Endothelial cell of umbilical vein (primary cell): Measurements from ENCODE around the gene IQGAP2. TPM values are rescaled to one million over a fixed set of nuclear protein-coding genes. Genes with fewer than 3 reads are reported as not detected.

Source experiments
- BruUV-seq: library from RNA; stranded (reverse); fragments of 400-500 nt; replicated peaks from 2 replicates; lab custom pipeline; 2021; lab: Mats Ljungman, UMichigan
- CTCF ChIA-PET: fragments of 300-600, 350-600 bp; sonication (Branson Sonifier 250); formaldehyde crosslinking; loops from one replicate; lab custom pipeline; 2021; ENCODE audit warnings: antibody characterized with exemption, inconsistent platforms; lab: Charles Lee
- POLR2A ChIA-PET: fragments of 300-600, 350-600 bp; sonication (Branson Sonifier 250); formaldehyde crosslinking; loops from one replicate; lab custom pipeline; 2021; ENCODE audit warnings: antibody characterized with exemption, inconsistent platforms; lab: Charles Lee
- DNase-seq: peaks from one replicate; pipeline ENCODE4 v3.0.0-alpha.2; 2011; ENCODE audit warnings: low read depth, low spot score
- FAIRE-seq: peaks from 2 replicates; lab custom pipeline; 2011; peaks lifted over from hg19 to GRCh38; lab: Jason Lieb, UNC
- H2AFZ ChIP-seq: 2 replicates; pipeline ENCODE4 v1.6.0; 2012; ENCODE audit warnings: low read depth, low read length, control low read depth, inconsistent platforms
- H3K27ac ChIP-seq: 2 replicates; pipeline ENCODE4 v1.5.1; 2011; ENCODE audit warnings: low read depth, mild to moderate bottlenecking, control low read depth, low read length, moderate library complexity; ENCODE audit not compliant: insufficient read depth
- H3K27me3 ChIP-seq, 2 experiments: 2 replicates each; pipeline versions ENCODE4 v1.6.0 to v1.6.1; 2011; ENCODE audit warnings: low read length in 2 of 2, mixed read lengths in 1 of 2; ENCODE audit not compliant: control insufficient read depth in 2 of 2, insufficient read depth in 2 of 2
- H3K36me3 ChIP-seq, 2 experiments: 2 replicates in 1 of 2; 3 replicates in 1 of 2; pipeline ENCODE4 v1.5.1; 2011; ENCODE audit warnings: low read length in 2 of 2, mild to moderate bottlenecking in 1 of 2, moderate library complexity in 1 of 2; ENCODE audit not compliant: control insufficient read depth in 2 of 2, insufficient read depth in 2 of 2; ENCODE audit errors: extremely low read depth in 1 of 2
- H3K4me1 ChIP-seq: 3 replicates; pipeline ENCODE4 v1.5.1; 2011; ENCODE audit warnings: mild to moderate bottlenecking, low read length; ENCODE audit not compliant: control insufficient read depth, insufficient read depth; ENCODE audit errors: extremely low read depth
- H3K4me2 ChIP-seq: 2 replicates; pipeline ENCODE4 v1.6.1; 2011; ENCODE audit warnings: low read length, control low read depth, mixed read lengths; ENCODE audit not compliant: insufficient read depth
- H3K4me3 ChIP-seq, 3 experiments: fragments of 200-600 bp in 1 of 3; sonication (generic), shearing (Covaris generic) in 1 of 3; replicated peaks in 1 of 3; 2 replicates each; pipeline ENCODE4 v1.5.1; 2011 to 2016; ENCODE audit warnings: control low read depth in 3 of 3, low read length in 3 of 3, mild to moderate bottlenecking in 2 of 3, inconsistent platforms in 1 of 3, low read depth in 1 of 3, moderate library complexity in 1 of 3; ENCODE audit not compliant: insufficient read depth in 1 of 3
- H3K79me2 ChIP-seq: 2 replicates; pipeline ENCODE4 v1.6.0; 2012; ENCODE audit warnings: low read length, inconsistent platforms; ENCODE audit not compliant: control insufficient read depth, insufficient read depth
- H3K9ac ChIP-seq: replicated peaks from 2 replicates; pipeline ENCODE3; 2011; ENCODE audit warnings: low read length, control low read depth; ENCODE audit not compliant: insufficient read depth; ENCODE audit errors: extremely low read depth
- H3K9me1 ChIP-seq: replicated peaks from 3 replicates; pipeline ENCODE4 v1.6.0; 2011; ENCODE audit warnings: mild to moderate bottlenecking, low read length; ENCODE audit not compliant: control insufficient read depth, insufficient read depth; ENCODE audit errors: extremely low read depth
- H3K9me3 ChIP-seq: replicated peaks from 2 replicates; pipeline ENCODE4 v1.5.1; 2012; ENCODE audit warnings: low read length, inconsistent platforms; ENCODE audit not compliant: control insufficient read depth, insufficient read depth
- H4K20me1 ChIP-seq: replicated peaks from 2 replicates; pipeline ENCODE3; 2011; ENCODE audit warnings: mild to moderate bottlenecking, low read length; ENCODE audit not compliant: control insufficient read depth, insufficient read depth; ENCODE audit errors: extremely low read depth
- EZH2 ChIP-seq: IDR thresholded peaks from 2 replicates; pipeline ENCODE4 v1.6.1; 2012; ENCODE audit warnings: borderline replicate concordance, low read depth, mild to moderate bottlenecking, moderate library complexity, low read length, inconsistent platforms; ENCODE audit not compliant: severe bottlenecking
- FOS ChIP-seq: IDR thresholded peaks from 2 replicates; pipeline ENCODE4 v1.6.1; 2011; ENCODE audit warnings: mild to moderate bottlenecking, low read length, moderate library complexity, borderline replicate concordance; ENCODE audit not compliant: insufficient read depth
- GATA2 ChIP-seq: IDR thresholded peaks from 2 replicates; pipeline ENCODE4 v1.7.0; 2011; ENCODE audit warnings: low read depth, mild to moderate bottlenecking, moderate library complexity, mixed read lengths, low read length; ENCODE audit not compliant: insufficient read length, insufficient read depth
- JUN ChIP-seq: IDR thresholded peaks from 2 replicates; pipeline ENCODE4 v1.6.1; 2011; ENCODE audit warnings: borderline replicate concordance, low read depth; ENCODE audit not compliant: insufficient read length, insufficient read depth
- POLR2A ChIP-seq: IDR thresholded peaks from 2 replicates; pipeline ENCODE4 v1.6.1; 2012; ENCODE audit warnings: low read depth, mild to moderate bottlenecking, control low read depth, low read length
- dilution Hi-C: fragments of 300-500 bp; cut with MboI; formaldehyde crosslinking; loops from one replicate; pipeline ENCODE4 v1.15.0; 2019; ENCODE audit warnings: low sequenced_read_pairs; ENCODE audit not compliant: extremely low pct_ligation_motif_present
- intact Hi-C: fragments of 100-400 bp; cut with micrococcal nuclease; formaldehyde crosslinking; loops from one replicate; pipeline ENCODE4 v1.10.0; 2022
- polyA plus RNA-seq, 4 experiments: library from polyadenylated mRNA; depleted of rRNA in 3 of 4; stranded (reverse) in 3 of 4; unstranded in 1 of 4; fragments of >200 nt; gene quantifications; 2 replicates each; pipeline versions ENCODE4 v1.2.1 to v1.2.3, GENCODE V29; 2011 to 2012; ENCODE audit warnings: missing spikeins in 1 of 4
- total RNA-seq: library from RNA; stranded (reverse); gene quantifications from 2 replicates; pipeline ENCODE4 v1.2.3, GENCODE V29; 2021

The IQGAP2 gene
- total and polyA plus RNA-seq, 2 donors (not counting 3 experiments of a cell fraction or from before 2014, with no cell fraction given) = 4.5 to 4.7 TPM

GRCh38 chr5:76685704-76686103 lies 282.6 kb downstream of the IQGAP2 start:
- H4K20me1 ChIP-seq = no peaks in the 10 kb centered on the region
- H3K4me1 ChIP-seq = peaks cover 51% of the 10 kb centered on the region
- no peaks in the 10 kb centered on the region for H3K36me3 ChIP-seq
- H3K27ac ChIP-seq = no peak overlapping the region
- H3K9me3 ChIP-seq = no peaks in the 10 kb centered on the region
- H3K4me2 ChIP-seq = no peak overlapping the region
- CTCF ChIA-PET = no interaction called here
- H3K27me3 ChIP-seq = no peaks in the 10 kb centered on the region
- FAIRE-seq (no peak), DNase-seq (no peak)
- dilution Hi-C loops = loop anchor here (25.0 kb wide), 1 partner anchor 127 kb away; the partner anchor contains the start of gene F2RL1
- POLR2A ChIA-PET = no interaction called here
- H3K9ac ChIP-seq = no peak overlapping the region
- H2AFZ ChIP-seq = no peak overlapping the region
- no peak overlapping the region for H3K4me3 ChIP-seq
- no peak for TF ChIP-seq POLR2A
- H3K9me1 ChIP-seq = no peaks in the 10 kb centered on the region
- BruUV-seq = no TSS peak
- no peaks in the 10 kb centered on the region for H3K79me2 ChIP-seq
- intact Hi-C loops = no loop called here

- TF ChIP-seq JUN = no peak
- TF ChIP-seq GATA2 = no peak
- no peak for TF ChIP-seq EZH2
- TF ChIP-seq POLR2A = no peak
- TF ChIP-seq FOS = no peak
- FAIRE-seq (no peak), DNase-seq (no peak)
- no TSS peak for BruUV-seq
- Histone ChIP-seq H3K9ac (no peak overlapping the region), H3K4me2 (no peak overlapping the region), H3K79me2 (no peaks in the 10 kb centered on the region), H3K9me1 (no peaks in the 10 kb centered on the region), H3K36me3 (no peaks in the 10 kb centered on the region), H3K27ac (peak overlapping the region; percentile 91), H2AFZ (no peak overlapping the region), H3K4me1 (peaks cover 76% of the 10 kb centered on the region), H4K20me1 (no peaks in the 10 kb centered on the region), H3K27me3 (no peaks in the 10 kb centered on the region), H3K4me3 (no peak overlapping the region), H3K9me3 (no peaks in the 10 kb centered on the region)
- dilution Hi-C loops (loop anchor here (25.0 kb wide), 1 partner anchor 124 kb away; the partner anchor contains the start of gene F2RL1), intact Hi-C loops (loop anchor here (2.0 kb wide), 1 partner anchor 27 kb away; no protein-coding TSS in a partner anchor)
- CTCF ChIA-PET = interaction anchor here (1.6 to 7.1 kb wide), 4 partner anchors 35 to 87 kb away, joined by 3 to 41 read pairs (median 21); no protein-coding TSS in a partner anchor
- POLR2A ChIA-PET = no interaction called here
These were observed 285.1 kb downstream of the IQGAP2 start for GRCh38 chr5:76688212-76688611.
